ENCODE measurements around the gene RAPGEF4. TPM values are rescaled to one million over a fixed set of nuclear protein-coding genes. Genes with fewer than 3 reads are reported as not detected.

The RAPGEF4 gene
- total and polyA plus RNA-seq, 2 of the 8 experiments (the other 6 are each of a cell fraction or from before 2014, with no cell fraction given), result 1.2 to 2.6 TPM

- no peak overlapping the region for H4K5ac ChIP-seq (ENCODE audit: insufficient read length, low read depth, low read length)
- H2BK5ac ChIP-seq (ENCODE audit: low read depth, low read length), result no peak overlapping the region
- 92% methylated on average over 10 of the region's 10 CpGs; no CpG with 5 or more reads in 1 of the 2 experiments for WGBS, 2 experiments (ENCODE audit: extremely low coverage in 1 of 2, insufficient coverage in 1 of 2, insufficient read length in 1 of 2, insufficient replicate concordance in 2 of 2, low coverage in 1 of 2, low lambda C conversion rate in 2 of 2, missing lambda C conversion rate in 1 of 2)
- TF ChIP-seq POLR2AphosphoS5 (IDR thresholded peaks at IDR 0.05; ENCODE audit: low read depth, low read length) (no peak), E2F6 (IDR thresholded peaks at IDR 0.05) (no peak), SIX5 (IDR thresholded peaks at IDR 0.05; ENCODE audit: low read depth, low read length) (no peak), SIN3A (conservative IDR thresholded peaks at IDR 0.05 in 1 of 2, IDR thresholded peaks at IDR 0.05 in 1 of 2; ENCODE audit: low read depth in 1 of 2, low read length in 2 of 2) (no peak), MAX (IDR thresholded peaks at IDR 0.05) (no peak), TAF7 (optimal IDR thresholded peaks at IDR 0.05; ENCODE audit: borderline replicate concordance, low read depth, low read length) (no peak), RFX5 (IDR thresholded peaks at IDR 0.05; ENCODE audit: borderline replicate concordance, low read depth, low read length) (no peak), RAD21 (IDR thresholded peaks at IDR 0.05 in 1 of 2, conservative IDR thresholded peaks at IDR 0.05 in 1 of 2; ENCODE audit: low read depth in 2 of 2, low read length in 2 of 2) (no peak), GTF2F1 (IDR thresholded peaks at IDR 0.05; ENCODE audit: borderline replicate concordance, low read depth, low read length) (no peak), KDM5A (IDR thresholded peaks at IDR 0.05; ENCODE audit: low read length) (no peak)
Measured at GRCh38 chr2:172893111-172893510, 157.5 kb downstream of the RAPGEF4 start.

More at GRCh38 chr2:172893111-172893510, 157.5 kb downstream of the RAPGEF4 start:
- H3K4me1 ChIP-seq (replicated peaks in 1 of 4; ENCODE audit: control insufficient read depth in 3 of 4, insufficient read depth in 4 of 4, low read length in 3 of 4), result no peaks in the 10 kb centered on the region
- H3K79me1 ChIP-seq (ENCODE audit: low read depth, low read length), result no peaks in the 10 kb centered on the region
- H3K4me3 ChIP-seq (ENCODE audit: extremely low read depth in 1 of 4, insufficient read depth in 2 of 4, low read depth in 3 of 4, low read length in 4 of 4), result no peak overlapping the region
- no peak overlapping the region for H3K9ac ChIP-seq (replicated peaks in 1 of 4; ENCODE audit: extremely low read depth in 1 of 4, low read depth in 3 of 4, low read length in 3 of 4)
- DNase-seq (ENCODE audit: low read depth in 1 of 2, low spot score in 2 of 2), result no peak
- H2BK15ac ChIP-seq (ENCODE audit: low read length), result no peak overlapping the region
- H3K14ac ChIP-seq (ENCODE audit: insufficient read length), result no peak overlapping the region
- H2AFZ ChIP-seq (ENCODE audit: low read length), result no peak overlapping the region
- no peak overlapping the region for H2BK20ac ChIP-seq (ENCODE audit: low read length)
- no peak for FAIRE-seq
- H3K23ac ChIP-seq (ENCODE audit: insufficient read length), result no peak overlapping the region
- no peaks in the 10 kb centered on the region for H3K79me2 ChIP-seq (ENCODE audit: control insufficient read depth in 1 of 2, insufficient read depth in 2 of 2, low read length in 2 of 2)
- H3K9me3 ChIP-seq (ENCODE audit: insufficient read depth in 2 of 2, low read depth in 1 of 2, low read length in 1 of 2), result no peaks in the 10 kb centered on the region
- no peak overlapping the region for H2BK12ac ChIP-seq (ENCODE audit: low read depth, low read length)
- no peak overlapping the region for H3K18ac ChIP-seq (ENCODE audit: extremely low read depth, low read length)
- H2AK5ac ChIP-seq (ENCODE audit: low read depth, low read length), result no peak overlapping the region
- POLR2A ChIA-PET (ENCODE audit: partially characterized antibody), result no interaction called here
- no peak overlapping the region for H3K56ac ChIP-seq (replicated peaks; ENCODE audit: insufficient read length, low read depth, low read length)
- H4K20me1 ChIP-seq (replicated peaks in 1 of 2; ENCODE audit: control insufficient read depth in 1 of 2, insufficient read depth in 2 of 2, low read length in 2 of 2), result no peaks in the 10 kb centered on the region
- no peak overlapping the region for H3K4me2 ChIP-seq (ENCODE audit: insufficient read depth in 1 of 2, low read depth in 2 of 2, low read length in 2 of 2)
- no peak overlapping the region for H3K4ac ChIP-seq (replicated peaks; ENCODE audit: insufficient read length, low read depth, low read length)
- H2BK120ac ChIP-seq (replicated peaks; ENCODE audit: low read depth, low read length), result no peak overlapping the region
- H3K27me3 ChIP-seq (replicated peaks in 1 of 4; ENCODE audit: control insufficient read depth in 3 of 4, extremely low read depth in 1 of 4, insufficient read depth in 3 of 4, low read length in 3 of 4), result no peaks in the 10 kb centered on the region
- CTCF ChIA-PET (ENCODE audit: partially characterized antibody), result interaction anchor here (1.1 to 1.8 kb wide), 2 partner anchors 38 to 39 kb away, joined by 3 to 5 read pairs; no protein-coding TSS in a partner anchor
- no peak overlapping the region for H4K91ac ChIP-seq (replicated peaks; ENCODE audit: insufficient read length, low read length)
- no peaks in the 10 kb centered on the region for H3K23me2 ChIP-seq (ENCODE audit: low read depth, low read length)
- no peak overlapping the region for H3K27ac ChIP-seq (ENCODE audit: low read depth, low read length)
- H3K36me3 ChIP-seq (ENCODE audit: control insufficient read depth in 2 of 4, insufficient read depth in 4 of 4, low read length in 3 of 4), result no peaks in the 10 kb centered on the region
- no peak overlapping the region for H4K8ac ChIP-seq (ENCODE audit: extremely low read depth, insufficient read depth, low read length)

All from H1 (cell line).